Measurements from ENCODE around the gene CCDC9. TPM values are rescaled to one million over a fixed set of nuclear protein-coding genes. Genes with fewer than 3 reads are reported as not detected.
A peak's percentile ranks its signal among the peaks of the same experiment; 100 is the strongest.

CCDC9 gene
- total and polyA plus RNA-seq, 2 of the 13 experiments (the other 11 are each of a cell fraction or from before 2014, with no cell fraction given), result 2.9 to 6.3 TPM

DNA sequence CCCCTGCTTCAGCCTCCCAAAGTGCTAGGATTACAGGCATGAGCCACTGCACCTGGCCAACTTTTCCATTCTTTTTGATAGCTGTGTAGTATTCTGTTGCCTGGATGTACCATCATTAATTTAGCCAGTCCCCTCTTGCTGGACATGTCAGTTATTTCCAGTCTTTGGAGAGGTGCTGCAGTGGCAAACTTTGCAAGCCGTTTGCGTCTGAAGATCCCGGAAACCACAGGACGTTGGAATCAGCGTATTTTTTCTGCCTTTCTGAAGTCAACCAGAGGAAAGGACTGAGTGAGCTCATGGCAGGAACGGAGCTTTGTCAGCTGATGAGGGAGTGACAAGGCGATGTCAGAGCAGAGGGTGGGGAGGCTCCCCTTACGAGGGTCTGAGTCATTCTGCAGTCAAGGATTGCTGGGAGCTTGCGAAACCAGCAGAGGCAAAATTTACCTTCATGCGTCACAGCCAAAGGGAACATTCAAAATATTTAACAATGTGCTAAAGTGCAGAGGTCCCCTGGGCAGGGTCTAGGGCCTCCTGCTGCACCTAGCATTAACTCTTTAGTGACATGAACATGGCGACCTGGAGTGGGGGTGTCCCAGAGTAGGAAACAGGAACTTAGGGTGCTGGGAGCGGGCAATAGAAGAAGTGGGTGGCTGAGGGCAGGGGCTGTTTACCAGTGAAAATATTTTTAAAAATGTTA lies 58.9 kb downstream of the CCDC9 start (continued):
- TF ChIP-seq SIN3A (IDR thresholded peaks at IDR 0.05; ENCODE audit: borderline replicate concordance, low read depth, low read length), result peak; percentile 48; the same call in 1 of the 2 replicates
- no peak for TF ChIP-seq FOXC1 (CRISPR knock-in tag; IDR thresholded peaks at IDR 0.05; ENCODE audit: borderline replicate concordance)
- no peak for TF ChIP-seq PHF5A (CRISPR knock-in tag; IDR thresholded peaks at IDR 0.05; ENCODE audit: low read depth, unreplicated experiment)
- TF ChIP-seq ZNF552 (CRISPR knock-in tag; IDR thresholded peaks at IDR 0.05; ENCODE audit: borderline replicate concordance), result peak; percentile 53; the same call in 1 of the 2 replicates
- TF ChIP-seq PLRG1 (conservative IDR thresholded peaks at IDR 0.05), result no peak
- no peak for TF ChIP-seq ZNF770 (CRISPR knock-in tag; IDR thresholded peaks at IDR 0.05)
- no peak for TF ChIP-seq THAP9 (CRISPR knock-in tag; IDR thresholded peaks at IDR 0.05; ENCODE audit: borderline replicate concordance)
- peak; percentile 82 for TF ChIP-seq WIZ (CRISPR knock-in tag; IDR thresholded peaks at IDR 0.05)
- peak; percentile 90 for TF ChIP-seq MLX (CRISPR knock-in tag; IDR thresholded peaks at IDR 0.05)
- no peak for TF ChIP-seq FLYWCH1 (CRISPR knock-in tag; IDR thresholded peaks at IDR 0.05)
- no peak for TF ChIP-seq ZNF263 (CRISPR knock-in tag; IDR thresholded peaks at IDR 0.05)
- no peak for TF ChIP-seq BHLHE40 (IDR thresholded peaks at IDR 0.05; ENCODE audit: low read length)
- TF ChIP-seq PTBP1 (IDR thresholded peaks at IDR 0.05; ENCODE audit: low read depth, low read length, poor library complexity, severe bottlenecking), result no peak
- TF ChIP-seq TFE3 (CRISPR knock-in tag; IDR thresholded peaks at IDR 0.05), result peak; percentile 85
- no peak for TF ChIP-seq AGO1 (IDR thresholded peaks at IDR 0.05; ENCODE audit: low read depth, low read length, poor library complexity, severe bottlenecking)
- no peak for TF ChIP-seq HNRNPK (IDR thresholded peaks at IDR 0.05; ENCODE audit: low read depth, low read length, poor library complexity, severe bottlenecking)
- TF ChIP-seq, protein P1, sequence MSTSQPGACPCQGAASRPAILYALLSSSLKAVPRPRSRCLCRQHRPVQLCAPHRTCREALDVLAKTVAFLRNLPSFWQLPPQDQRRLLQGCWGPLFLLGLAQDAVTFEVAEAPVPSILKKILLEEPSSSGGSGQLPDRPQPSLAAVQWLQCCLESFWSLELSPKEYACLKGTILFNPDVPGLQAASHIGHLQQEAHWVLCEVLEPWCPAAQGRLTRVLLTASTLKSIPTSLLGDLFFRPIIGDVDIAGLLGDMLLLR (CRISPR knock-in tag; IDR thresholded peaks at IDR 0.05), result no peak
- peak; percentile 66 for TF ChIP-seq TBL1XR1 (IDR thresholded peaks at IDR 0.05; ENCODE audit: borderline replicate concordance, low read length, partially characterized antibody)
- TF ChIP-seq RXRB (CRISPR knock-in tag; IDR thresholded peaks at IDR 0.05; ENCODE audit: borderline replicate concordance), result peak; percentile 74
- TF ChIP-seq MYNN (CRISPR knock-in tag; IDR thresholded peaks at IDR 0.05; ENCODE audit: low read depth), result no peak
